ENCODE measurements around the gene NFATC3.
A peak's percentile ranks its signal among the peaks of the same experiment; 100 is the strongest.

The NFATC3 gene

DNA sequence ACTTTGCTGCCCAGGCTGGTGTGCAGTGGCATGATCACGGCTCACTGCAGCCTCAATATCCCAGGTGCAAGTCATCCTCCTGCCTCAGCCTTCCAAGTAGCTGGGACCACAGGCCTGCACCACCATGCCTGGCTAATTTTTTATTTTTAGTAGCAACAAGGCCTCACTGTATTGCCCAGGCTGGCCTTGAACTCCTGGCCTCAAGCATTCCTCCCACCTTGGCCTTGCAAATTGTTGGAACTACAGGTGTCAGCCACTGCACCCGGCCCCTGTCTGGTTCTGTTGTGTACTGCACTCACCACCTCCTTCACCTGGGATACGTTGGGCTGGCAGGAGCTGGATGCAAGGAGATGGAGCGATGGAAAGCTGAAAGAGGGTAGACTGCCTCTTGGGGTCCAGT, 168.6 kb downstream of the NFATC3 start:
- TF ChIP-seq JUND (IDR thresholded peaks at IDR 0.05; ENCODE audit: low read depth): no peak
- DNase-seq (ENCODE audit: low read depth in 1 of 2, low spot score in 1 of 2): no peak
- in situ Hi-C loops (cut with HindIII; ENCODE audit: low pct_unique_long_range_greater_than_20kb, low sequenced_read_pairs): no loop called here

DNA sequence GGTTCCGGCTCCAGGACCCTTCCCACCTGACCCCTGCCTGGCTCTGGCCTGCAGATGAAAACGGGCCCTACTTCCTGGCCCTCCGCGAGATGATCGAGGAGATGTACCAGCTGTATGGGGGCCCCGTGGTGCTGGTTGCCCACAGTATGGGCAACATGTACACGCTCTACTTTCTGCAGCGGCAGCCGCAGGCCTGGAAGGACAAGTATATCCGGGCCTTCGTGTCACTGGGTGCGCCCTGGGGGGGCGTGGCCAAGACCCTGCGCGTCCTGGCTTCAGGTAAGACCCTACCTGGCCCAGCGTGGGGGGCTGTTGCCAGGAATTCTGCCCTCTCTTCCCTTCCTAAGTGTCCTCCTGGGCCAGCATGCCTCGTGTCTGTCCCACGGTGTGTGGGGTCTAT, 170.5 kb downstream of the NFATC3 start:
- no peak for DNase-seq (ENCODE audit: low read depth in 1 of 2, low spot score in 1 of 2)
- no peak for TF ChIP-seq JUND (IDR thresholded peaks at IDR 0.05; ENCODE audit: low read depth)
- in situ Hi-C loops (cut with HindIII; ENCODE audit: low pct_unique_long_range_greater_than_20kb, low sequenced_read_pairs): no loop called here

DNA sequence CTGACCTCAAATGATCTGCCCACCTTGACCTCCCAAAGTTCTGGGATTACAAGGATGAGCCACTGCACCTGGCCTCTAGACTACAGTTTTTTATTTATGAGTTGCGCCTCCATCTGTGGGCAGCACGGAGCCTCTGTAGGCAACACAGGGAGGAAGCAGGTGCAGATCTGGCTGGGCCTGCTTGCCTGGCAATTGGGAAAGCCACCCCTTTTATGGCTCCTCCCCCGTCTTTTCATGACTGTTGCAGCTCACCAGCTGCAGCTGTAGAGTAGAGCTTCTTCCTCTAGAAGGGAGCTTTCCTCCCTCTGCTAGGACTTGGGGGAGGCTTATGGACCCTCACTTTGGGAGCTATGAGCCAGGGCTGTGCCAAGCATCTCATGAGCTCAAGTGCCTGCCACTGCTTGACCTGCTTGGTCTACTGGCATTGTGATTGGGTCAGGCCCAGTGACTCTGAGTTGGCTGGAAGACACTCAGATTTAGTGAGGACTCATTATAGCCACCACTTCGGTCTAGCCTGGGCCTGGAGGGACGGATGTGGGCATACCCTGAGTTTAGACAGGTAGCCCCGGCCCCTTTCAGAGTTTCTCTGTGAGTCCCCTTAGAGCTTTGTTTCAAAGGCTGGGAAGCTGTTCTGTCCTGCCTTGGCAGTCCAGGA, 172.2 kb downstream of the NFATC3 start:
- no peak for TF ChIP-seq JUND (IDR thresholded peaks at IDR 0.05; ENCODE audit: low read depth)
- DNase-seq (ENCODE audit: low read depth in 1 of 2, low spot score in 1 of 2): peak; percentile 55 to 83
- in situ Hi-C loops (cut with HindIII; ENCODE audit: low pct_unique_long_range_greater_than_20kb, low sequenced_read_pairs): no loop called here

DNA sequence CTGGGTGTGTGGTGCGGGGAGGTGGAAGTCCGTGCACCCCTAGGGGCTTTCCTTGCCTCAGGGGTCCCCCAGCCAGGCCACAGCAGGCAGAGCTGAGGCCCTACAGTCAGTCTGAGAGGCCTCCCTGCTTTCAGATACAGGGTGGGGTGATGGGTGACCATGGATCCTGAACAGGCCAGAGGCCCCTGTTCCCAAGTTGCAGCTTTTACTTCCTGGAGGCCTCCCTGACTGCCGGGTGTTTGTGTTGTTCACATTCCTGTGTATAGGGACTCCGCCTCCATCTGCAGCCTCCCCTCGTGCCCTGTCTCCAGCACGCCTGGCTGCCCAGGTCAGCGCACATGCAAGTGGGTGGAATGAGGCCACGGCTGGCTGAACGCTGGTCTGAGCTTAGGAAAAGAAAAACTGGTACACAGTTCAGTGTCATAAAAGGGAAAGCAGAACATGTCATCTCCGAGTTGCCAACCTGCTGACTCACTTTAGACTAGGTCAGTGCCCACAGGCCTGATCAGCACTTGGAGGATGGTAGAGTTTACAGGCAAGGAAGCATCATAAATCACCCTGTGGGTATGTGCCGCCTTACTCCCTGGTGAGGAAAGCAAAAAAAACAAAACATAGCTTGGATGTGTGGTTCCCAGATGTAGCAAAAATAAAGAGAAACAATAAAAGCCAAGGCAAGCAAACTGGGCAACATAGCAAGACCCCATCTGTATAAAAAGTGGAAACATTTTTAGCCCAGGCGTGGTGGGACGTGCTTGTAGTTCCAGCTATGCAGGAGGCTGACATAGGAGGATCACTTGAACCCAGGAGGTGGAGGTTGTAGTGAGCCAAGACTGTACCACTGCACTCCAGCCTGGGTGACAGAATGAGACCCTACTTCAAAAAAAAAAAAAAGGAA, 173.0 kb downstream of the NFATC3 start:
- no peak for TF ChIP-seq JUND (IDR thresholded peaks at IDR 0.05; ENCODE audit: low read depth)
- DNase-seq (ENCODE audit: low read depth in 1 of 2, low spot score in 1 of 2): peak; percentile 55 to 78
- in situ Hi-C loops (cut with HindIII; ENCODE audit: low pct_unique_long_range_greater_than_20kb, low sequenced_read_pairs): no loop called here

DNA sequence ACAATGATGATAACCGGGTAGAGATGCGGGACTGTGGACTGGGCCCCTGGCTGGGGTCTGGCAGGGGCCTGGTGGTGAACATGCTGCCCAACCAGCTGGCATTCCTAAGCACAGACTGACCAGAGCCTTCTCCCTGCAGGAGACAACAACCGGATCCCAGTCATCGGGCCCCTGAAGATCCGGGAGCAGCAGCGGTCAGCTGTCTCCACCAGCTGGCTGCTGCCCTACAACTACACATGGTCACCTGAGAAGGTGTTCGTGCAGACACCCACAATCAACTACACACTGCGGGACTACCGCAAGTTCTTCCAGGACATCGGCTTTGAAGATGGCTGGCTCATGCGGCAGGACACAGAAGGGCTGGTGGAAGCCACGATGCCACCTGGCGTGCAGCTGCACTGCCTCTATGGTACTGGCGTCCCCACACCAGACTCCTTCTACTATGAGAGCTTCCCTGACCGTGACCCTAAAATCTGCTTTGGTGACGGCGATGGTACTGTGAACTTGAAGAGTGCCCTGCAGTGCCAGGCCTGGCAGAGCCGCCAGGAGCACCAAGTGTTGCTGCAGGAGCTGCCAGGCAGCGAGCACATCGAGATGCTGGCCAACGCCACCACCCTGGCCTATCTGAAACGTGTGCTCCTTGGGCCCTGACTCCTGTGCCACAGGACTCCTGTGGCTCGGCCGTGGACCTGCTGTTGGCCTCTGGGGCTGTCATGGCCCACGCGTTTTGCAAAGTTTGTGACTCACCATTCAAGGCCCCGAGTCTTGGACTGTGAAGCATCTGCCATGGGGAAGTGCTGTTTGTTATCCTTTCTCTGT, 174.0 kb downstream of the NFATC3 start:
- no peak for TF ChIP-seq JUND (IDR thresholded peaks at IDR 0.05; ENCODE audit: low read depth)
- in situ Hi-C loops (cut with HindIII; ENCODE audit: low pct_unique_long_range_greater_than_20kb, low sequenced_read_pairs): no loop called here
- DNase-seq (ENCODE audit: low read depth in 1 of 2, low spot score in 1 of 2): no peak

DNA sequence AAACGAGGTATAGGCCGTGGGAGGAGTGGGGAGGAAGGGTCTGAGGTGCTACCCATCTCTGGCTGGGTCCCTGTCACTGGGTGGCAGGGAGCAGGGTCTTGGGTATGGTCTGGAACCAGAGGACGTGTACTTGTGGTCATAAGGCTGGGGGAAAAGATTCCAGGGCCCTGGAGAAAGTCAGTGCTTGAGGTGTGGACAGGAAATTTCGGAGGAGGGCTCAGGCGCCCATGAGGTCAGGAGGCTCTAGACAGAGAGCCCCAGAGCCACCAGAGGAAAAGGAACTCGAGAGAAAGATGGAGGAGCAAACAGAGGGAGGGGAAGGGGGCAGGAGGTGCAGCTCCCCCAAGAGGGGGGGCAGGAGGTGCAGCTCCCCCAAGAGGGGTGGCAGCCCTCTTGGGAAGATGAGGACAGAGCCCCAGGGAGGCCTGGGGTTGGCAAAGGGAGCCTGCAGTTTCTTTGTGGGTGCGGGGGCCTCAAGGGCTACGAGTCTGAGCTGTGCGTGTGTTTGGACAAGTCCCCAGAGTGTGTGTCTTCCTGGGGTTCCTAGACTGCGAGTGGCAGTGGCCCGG, 178.5 kb downstream of the NFATC3 start:
- in situ Hi-C loops (cut with HindIII; ENCODE audit: low pct_unique_long_range_greater_than_20kb, low sequenced_read_pairs): no loop called here
- no peak for TF ChIP-seq JUND (IDR thresholded peaks at IDR 0.05; ENCODE audit: low read depth)

DNA sequence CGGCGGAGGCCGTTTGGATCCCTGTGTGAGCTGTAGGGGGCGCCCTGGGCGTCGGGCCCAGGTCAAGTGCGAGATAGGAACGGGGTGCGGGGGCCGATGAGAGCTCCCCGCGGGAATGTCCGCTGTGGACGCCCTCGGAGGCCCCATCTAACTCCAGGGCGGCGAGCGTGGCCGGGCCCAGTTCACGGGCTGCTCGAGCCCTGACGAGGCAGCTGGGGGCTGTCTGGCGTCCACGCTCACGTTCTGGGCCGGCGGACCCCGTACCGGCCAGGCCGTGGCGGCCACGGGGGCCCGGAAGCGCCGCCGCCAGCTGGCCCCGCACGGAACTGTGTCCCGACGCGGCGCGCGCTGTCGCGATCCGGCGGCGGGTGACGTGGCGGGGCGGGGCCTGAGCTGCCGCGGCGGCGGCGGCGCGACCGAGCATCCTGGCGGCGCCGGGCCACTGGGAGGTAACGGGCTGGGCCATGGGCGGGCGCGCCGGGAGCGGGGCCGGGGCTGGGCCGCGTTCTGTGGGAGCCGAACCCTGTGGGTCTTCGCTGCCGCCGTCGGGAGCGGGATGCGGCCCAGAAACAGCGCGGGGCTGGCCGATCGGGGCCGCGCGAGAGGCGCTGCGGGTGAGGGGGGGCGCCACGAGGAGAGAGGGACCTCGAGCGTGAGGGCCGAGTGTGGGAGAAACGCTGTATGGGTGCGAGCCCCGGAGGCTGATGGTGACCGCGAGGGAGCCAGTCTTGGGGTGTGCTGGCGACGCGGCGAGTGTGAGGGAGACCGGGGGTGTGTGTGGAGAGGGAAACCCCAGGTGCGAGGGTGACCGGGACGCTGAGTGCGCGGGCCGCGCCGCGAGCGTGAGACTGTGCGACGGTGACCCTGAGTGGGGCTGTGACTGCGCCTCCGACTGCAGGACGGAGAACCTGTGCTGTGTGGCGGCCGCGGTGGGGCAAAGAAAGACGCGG, 179.2 kb downstream of the NFATC3 start, which contains the start of gene SLC7A6:
Gene SLC7A6, plus strand, starts transcription at position 399 of the 950 bp plus-strand sequence. CDS start 10,201 bp downstream, outside the sequence.
- in situ Hi-C loops (cut with HindIII; ENCODE audit: low pct_unique_long_range_greater_than_20kb, low sequenced_read_pairs): no loop called here
- DNase-seq (ENCODE audit: low read depth in 1 of 2, low spot score in 1 of 2): peak; percentile 75 to 82
- TF ChIP-seq JUND (IDR thresholded peaks at IDR 0.05; ENCODE audit: low read depth): no peak

More for the DNA sequence above, 178.5 kb downstream of the NFATC3 start:
- no peak for DNase-seq (ENCODE audit: low read depth in 1 of 2, low spot score in 1 of 2)

DNA sequence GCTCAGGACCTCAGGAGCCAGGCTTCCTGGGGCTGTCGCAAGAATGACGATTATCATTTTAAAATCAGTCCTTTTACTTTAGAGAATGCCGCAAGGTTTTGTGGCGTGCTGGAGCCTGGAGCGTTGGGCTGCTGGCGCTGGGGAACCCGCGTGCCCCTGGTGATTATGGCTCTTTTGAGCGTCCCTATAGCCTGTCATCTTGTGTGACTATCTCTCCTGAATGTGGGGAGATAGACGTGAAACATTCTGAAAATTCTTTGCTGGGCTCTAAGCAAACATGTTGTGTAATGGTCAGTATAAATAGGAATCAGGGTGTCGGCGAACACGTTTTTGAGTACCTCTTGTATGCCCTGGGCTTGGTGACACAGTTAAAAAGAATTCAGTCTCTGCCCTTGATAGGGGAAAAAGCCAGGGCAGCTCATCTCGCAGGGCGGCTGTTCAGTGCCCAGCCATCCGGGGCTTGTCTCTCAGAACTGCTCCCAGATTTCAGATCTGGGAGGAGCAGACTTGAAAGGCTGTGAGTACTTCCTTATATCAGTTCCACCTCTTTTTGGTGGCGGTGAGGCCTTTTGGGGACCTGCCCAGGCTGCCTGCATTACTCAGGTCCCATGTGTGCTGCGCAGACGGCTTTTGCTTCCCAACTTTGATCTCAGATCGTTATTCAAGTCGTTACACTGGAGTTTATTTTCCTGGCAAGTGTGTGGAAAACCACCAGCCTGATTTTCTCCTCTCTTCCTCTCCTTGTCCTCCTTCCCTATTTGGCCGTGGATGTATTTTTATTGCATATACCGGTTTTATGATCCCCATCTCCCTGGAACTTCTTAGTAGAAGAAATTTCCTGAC, 180.1 kb downstream of the NFATC3 start:
- in situ Hi-C loops (cut with HindIII; ENCODE audit: low pct_unique_long_range_greater_than_20kb, low sequenced_read_pairs): no loop called here
- peak; percentile 39 to 84 for DNase-seq (ENCODE audit: low read depth in 1 of 2, low spot score in 1 of 2)

DNA sequence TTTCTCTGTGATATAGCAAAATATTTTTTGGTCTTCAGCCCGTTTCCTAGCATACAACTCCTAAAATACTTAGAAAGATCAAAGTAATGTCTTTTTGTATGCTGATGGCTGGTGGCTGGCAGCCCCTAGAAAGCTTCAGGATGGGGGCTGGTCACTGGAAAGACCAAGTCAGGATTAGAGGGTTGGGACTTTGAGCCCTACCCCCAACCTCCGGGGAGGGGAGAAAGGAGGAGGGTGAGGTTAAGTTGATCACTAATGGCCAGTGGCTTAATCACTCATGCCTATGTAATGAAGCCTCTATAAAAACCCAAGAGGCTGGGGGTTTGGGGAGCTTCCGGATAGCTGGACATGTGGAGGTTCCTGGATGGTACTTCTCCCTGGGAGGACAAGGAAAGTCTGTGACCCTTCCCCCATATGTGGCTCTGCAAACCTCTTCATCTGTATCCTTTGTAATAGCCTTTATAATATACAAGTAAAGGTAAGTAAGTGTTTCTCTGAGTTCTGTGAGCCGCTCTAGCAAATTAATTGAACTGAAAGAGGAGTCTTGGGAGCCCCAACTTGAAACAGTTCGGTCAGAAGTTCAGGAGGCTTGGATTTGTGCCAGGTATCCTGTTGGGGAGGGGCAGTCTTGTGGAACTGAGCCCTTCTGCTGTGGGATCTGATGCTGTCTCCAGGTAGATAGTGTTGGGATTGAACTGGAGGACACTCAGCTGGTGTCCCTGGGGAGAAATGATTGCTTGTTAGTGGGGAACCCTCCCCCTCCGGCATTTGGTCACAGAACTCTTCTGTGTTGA, 182.6 kb downstream of the NFATC3 start:
- in situ Hi-C loops (cut with HindIII; ENCODE audit: low pct_unique_long_range_greater_than_20kb, low sequenced_read_pairs): no loop called here
- peak in 1 of 2 experiments; percentile 38 for DNase-seq (ENCODE audit: low read depth in 1 of 2, low spot score in 1 of 2)

More for the DNA sequence above, 180.1 kb downstream of the NFATC3 start:
- TF ChIP-seq JUND (IDR thresholded peaks at IDR 0.05; ENCODE audit: low read depth): no peak

DNA sequence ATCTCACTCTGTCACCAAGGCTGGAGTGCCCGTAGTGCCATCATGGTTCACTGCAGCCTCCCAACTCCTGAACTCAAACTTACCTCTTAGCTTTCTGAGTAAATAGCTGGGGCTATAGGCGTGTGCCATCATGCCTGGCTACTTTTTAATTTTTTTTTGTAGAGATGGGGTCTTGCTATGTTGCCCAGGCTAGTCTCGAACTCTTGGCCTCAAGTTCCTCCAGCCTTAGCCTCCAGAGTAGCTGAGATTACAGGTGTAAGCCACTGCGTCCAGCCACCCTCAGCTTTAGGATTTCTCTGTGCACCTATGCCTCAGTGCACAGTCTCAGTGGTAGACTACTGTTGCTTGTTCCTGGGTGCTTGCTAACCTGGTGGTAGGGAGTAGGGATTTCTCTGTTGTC, 184.6 kb downstream of the NFATC3 start:
- in situ Hi-C loops (cut with HindIII; ENCODE audit: low pct_unique_long_range_greater_than_20kb, low sequenced_read_pairs): no loop called here

More for the DNA sequence above, 182.6 kb downstream of the NFATC3 start:
- no peak for TF ChIP-seq JUND (IDR thresholded peaks at IDR 0.05; ENCODE audit: low read depth)

More for the DNA sequence above, 184.6 kb downstream of the NFATC3 start:
- TF ChIP-seq JUND (IDR thresholded peaks at IDR 0.05; ENCODE audit: low read depth): no peak
- no peak for DNase-seq (ENCODE audit: low read depth in 1 of 2, low spot score in 1 of 2)
